ENCODE results near the gene ADAMTSL1.

ADAMTSL1 gene

DNA sequence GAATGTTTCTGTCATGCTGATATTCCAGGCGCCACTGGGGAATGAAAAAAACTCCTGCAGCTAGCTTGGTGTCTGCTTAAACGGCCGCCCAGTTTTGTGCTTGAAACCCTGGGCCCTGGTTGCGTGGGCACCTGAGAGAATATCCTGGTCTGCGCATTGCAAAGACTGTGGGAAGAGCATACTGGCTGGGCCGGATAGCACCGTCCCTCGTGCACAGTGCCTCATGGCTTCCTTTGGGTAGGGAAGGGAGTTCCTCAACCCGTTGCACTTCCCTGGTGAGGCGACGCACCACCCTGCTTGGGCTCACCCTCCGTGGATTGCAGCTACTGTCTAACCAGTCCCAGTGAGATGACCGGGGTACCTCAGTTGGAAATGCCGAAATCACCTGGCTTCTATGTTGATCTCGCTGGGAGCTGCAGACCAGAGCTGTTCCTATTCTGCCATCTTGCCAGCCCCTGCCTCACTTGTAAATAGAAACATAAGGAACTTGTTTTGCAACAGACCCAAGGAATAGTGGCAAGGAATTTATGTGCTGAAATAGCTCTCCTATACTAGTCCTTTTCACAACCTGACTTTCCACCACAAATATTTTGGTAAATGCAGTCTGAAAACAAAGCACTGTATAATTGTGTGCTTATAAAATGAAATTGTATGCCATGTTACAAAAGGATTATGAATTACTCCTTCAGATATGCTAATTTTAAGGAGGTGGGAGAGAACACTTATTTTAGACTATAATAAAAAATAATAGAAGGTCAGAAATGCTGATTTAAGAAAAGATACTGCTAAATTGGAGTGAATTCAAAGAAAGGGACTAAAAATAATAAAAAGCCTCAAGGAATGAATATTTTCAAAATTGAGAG, 90.3 kb downstream of the ADAMTSL1 start:
- no peak for DNase-seq (ENCODE audit: low read depth)

DNA sequence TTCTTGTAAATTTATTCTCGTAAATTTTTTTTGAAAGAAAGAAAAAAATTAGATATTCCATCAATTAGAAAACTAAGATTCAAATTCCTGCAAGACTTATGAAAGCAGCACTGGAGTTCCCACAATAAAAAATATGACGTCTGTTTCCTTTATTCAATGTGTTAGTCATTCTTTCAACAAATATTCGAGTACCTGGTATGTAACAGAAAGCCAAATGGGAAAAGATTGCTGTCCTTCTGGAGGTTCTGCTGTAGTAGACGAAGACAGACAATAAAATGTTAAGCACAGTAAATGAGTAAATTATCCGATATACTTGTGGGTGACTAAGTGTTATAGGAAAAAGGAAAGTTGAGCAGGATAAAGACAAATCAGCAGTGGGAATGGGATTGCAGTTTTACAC, 92.2 kb downstream of the ADAMTSL1 start:
- DNase-seq (ENCODE audit: low read depth), result peak; percentile 24

DNA sequence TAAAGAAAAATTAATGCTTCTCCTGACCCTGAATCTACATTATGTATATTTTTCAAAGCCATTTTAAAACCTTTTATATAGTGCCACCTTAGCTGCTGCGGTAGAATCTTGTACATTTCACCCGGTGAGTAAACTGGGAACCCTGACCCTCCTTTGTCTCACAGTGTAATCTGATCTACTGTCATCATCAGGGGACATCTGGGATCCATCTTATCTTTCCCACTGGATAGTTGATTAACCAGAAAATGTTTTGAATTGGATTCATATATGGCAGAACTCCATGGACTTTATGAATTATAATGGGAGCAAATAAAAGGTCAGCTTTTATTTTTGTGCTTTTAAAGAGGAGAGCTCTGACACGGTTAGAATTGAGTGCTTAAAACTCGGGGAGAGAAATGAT, 95.0 kb downstream of the ADAMTSL1 start:
- DNase-seq (ENCODE audit: low read depth), result no peak

DNA sequence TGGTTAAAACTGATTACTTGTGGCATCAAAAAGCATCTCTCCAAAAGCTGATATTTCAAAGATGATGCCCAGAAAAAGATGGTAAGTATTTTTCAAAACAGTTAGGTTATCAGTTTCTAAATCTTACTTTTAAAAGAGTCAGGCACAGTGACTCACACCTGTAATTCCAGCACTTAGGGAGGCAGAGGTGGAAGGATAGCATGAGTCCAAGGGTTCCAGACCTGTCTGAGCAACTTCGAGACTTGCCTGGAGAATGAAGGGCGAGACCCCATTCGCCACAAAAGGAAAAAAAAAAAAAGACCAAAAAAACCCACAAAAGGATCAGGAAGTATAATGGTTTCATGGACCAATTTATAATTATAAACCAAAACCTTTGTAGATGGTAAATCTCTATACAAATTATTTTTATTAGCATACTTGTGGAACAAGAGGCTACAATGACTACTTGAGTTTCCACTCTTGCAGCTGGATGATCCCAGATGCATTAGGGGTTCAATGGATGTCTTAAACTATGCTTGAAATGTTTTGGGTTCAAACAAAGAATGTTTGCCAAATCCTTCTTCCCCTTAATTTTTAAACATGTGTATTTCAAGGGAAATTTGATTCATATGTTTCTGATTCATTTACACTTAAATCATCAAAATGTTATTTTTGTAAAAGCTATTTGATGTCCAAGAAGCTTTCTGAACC, 96.1 kb downstream of the ADAMTSL1 start:
- DNase-seq (ENCODE audit: low read depth), result no peak

DNA sequence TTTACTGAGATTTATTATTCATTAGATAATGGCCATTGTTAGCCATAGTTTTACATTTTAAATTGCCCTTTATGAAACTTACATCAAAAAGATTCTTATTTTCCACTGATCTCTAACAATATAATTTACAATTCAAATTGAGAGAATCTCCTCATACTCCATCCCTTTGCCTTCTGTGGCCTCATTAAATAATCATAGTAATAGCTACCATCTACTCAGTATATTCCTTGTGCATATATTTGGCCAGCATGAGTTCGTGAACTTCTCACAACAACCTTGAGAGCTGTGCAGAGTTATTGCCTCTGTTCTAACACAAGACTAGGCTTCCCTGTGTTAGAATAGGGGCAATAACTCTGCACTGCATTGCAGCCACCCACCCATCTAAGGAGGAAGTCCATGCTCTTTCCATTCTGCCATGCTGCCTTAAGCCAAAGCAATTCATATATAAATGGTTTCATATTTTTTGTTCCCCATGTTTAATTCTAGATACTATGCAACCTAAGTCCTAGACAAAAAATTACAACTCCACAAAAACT, 99.1 kb downstream of the ADAMTSL1 start:
- no peak for DNase-seq (ENCODE audit: low read depth)

DNA sequence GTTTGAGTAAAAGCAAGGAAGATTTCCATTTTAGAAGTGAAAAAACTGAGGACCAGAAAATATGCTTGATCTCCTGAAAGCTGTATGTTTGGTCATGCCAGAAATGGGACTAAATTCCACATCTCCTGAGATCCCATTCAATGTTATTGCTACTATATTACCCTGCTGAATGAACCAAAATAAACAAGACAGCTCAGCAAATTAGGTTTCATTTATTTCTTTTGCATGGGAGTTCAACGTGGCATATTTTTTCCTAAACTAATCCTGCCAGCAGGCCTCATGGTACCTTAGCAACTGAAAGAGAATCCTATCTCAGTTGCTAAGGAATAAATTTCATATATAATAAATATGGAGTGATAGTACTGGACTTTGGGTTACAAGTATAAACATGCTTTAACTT, 101.7 kb downstream of the ADAMTSL1 start:
- DNase-seq (ENCODE audit: low read depth), result no peak

DNA sequence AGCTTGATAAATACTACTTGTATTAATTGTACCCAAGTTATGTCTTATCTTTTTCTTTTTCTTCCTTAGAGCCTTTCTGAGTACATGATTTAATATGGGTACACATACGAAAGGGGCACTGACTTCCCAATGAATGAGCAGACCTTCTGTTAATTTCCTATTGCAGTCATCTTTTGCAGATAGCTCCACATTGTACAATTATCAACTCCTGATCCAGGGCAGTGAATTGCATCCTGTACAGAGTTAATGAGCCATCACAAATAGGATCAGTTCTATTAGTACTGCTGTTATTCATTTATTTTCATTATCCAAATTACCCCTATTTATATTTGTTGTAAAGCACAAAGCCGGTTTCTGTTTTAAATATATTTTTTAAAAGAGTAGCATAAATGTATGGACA, 105.6 kb downstream of the ADAMTSL1 start:
- DNase-seq (ENCODE audit: low read depth), result no peak

DNA sequence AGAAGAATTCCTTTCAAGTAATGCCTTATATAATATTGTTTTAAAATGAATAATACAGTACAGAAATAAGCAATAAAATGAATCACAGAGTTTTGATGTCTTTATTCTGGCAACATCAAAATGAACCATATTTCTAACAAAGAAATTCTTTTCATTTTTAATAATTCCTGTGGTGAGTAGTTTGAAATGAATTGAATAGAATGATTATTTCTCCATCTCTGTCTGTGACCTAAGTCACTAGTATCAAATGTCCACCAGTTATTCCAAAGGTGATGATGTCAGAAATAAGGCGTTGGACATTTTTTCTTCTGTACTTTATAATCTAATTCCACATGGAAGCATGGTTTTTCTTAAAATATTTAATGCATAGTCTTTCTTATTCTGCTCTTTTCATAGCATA, 106.2 kb downstream of the ADAMTSL1 start:
- no peak for DNase-seq (ENCODE audit: low read depth)

DNA sequence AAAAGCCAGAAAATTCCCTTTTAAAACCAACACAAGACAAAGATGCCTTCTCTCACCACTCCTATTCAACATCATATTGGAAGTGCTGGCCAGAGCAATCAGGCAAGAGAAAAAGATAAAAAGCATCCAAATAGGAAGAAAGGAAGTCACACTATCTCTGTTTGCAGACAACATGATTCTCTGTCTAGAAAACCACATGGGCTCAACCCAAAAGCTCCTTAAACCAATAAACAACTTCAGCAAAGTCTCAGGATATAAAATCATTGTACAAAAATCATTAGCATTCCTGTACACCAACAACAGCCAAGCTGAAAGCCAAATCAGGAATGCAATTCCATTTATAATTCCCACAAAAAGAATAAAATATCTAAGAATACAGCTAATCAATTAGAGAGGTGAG, 112.0 kb downstream of the ADAMTSL1 start:
- no peak for DNase-seq (ENCODE audit: low read depth)

DNA sequence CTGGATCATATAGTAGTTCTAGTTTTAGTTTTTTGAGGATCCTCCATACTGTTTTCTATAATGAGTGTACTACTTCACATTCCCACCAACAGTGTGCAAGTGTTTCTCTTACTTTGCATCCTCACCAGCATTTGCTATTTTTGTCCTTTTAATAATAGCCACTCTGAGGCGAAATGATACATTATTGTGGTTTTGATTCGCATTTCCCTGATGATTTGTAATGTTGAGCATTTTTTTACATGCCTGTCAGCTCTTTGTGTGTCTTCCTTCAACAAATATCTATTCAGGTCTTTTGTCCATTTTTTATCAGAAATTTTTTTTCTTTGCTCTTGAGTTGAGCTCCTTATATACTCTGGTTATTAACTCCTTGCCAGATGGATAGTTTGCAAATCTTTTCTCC, 114.0 kb downstream of the ADAMTSL1 start:
- DNase-seq (ENCODE audit: low read depth), result no peak

DNA sequence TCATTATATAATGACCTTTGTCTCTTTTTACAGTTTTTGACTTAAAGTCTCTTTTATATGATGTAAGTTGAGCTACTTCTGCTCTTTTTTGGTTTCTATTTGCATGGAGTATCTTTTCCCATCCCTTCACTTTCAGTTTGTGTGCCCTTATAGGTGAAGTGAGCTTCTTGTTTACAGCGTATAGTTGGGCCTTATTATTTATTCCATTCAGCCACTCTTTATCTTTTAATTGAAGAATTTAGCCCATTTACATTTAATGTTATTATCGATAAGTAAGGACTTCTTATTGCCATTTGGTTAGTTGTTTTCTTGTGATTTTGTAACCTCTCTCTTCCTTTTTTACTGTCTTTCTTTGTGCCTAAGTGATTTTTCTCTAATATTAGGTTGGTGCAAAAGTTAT, 117.3 kb downstream of the ADAMTSL1 start:
- DNase-seq (ENCODE audit: low read depth), result no peak

DNA sequence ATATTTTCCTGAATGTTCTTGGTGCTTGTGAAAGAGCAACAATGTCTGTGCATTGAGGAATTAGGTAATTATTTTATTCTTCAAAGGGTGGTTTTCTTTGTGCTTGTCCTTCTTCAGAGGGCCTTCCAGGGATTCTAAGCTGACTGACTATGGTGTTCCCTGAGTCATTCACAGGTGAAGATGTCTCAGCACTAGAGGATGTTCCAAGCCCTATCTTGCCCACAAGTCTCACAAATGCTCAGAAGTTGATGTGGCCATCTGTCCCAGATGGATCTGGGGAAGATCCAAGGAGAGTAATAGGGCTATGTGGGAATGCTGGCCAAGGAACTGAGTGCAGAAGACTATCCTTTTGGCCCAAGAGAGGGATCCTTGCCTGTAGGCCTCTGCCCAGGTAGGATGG, 120.9 kb downstream of the ADAMTSL1 start:
- no peak for DNase-seq (ENCODE audit: low read depth)

DNA sequence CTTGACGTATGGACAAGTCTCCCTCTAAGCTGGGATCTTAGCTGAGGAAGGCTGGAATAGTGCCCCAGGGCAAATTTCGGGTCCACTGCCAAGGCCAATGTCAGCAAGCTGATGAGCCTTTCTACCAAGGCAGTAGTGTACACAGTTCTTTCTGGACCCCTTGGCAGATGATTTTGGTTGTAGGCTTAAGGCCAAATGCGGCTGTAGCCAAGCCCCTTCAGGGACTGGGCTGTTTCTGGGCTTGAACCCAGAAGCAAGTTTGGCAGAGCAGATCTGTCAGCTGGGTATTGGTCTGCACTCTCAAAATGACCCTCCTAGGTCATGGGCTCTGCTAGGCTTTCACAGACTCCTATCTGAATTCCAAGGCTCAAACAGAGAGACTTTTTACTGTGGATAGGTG, 121.6 kb downstream of the ADAMTSL1 start:
- DNase-seq (ENCODE audit: low read depth), result no peak

DNA sequence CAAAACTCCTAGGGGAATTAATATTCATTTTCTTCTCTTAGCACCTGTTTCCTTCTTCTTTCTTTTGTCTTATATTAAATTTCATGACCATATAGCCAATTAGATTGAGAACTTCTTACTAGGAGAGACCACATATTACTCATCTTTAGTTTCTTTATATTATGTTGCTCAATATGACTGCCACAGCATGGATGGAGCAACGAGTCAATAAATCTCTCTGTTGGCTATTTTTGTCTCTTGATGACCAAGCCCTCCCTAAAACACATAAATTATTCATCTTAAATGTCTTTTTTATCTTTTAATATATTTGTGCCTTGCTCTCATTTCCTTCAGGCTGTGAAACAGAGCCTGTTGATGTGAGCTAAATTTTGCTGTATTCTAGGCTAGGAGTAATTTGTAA, 123.0 kb downstream of the ADAMTSL1 start:
- DNase-seq (ENCODE audit: low read depth), result peak; percentile 45

DNA sequence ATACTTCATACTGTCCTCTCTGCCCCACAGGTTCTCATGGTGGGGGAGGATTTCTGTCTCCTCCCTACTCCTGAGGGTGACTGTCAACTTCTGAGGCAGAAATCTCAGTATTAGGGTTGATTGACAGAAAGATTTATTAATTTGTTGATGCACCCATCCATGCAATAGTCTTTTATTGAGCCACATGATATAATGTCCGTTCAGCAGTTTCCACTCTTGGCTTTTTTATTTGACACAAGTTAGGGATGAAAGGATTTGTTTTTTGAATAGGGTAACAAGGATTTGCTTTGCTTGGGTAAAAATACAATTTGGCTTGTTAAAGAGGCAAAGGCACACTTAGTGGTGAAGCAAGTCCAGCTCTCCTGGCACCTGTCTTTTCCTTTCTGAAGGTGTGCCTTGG, 125.0 kb downstream of the ADAMTSL1 start:
- DNase-seq (ENCODE audit: low read depth), result no peak

DNA sequence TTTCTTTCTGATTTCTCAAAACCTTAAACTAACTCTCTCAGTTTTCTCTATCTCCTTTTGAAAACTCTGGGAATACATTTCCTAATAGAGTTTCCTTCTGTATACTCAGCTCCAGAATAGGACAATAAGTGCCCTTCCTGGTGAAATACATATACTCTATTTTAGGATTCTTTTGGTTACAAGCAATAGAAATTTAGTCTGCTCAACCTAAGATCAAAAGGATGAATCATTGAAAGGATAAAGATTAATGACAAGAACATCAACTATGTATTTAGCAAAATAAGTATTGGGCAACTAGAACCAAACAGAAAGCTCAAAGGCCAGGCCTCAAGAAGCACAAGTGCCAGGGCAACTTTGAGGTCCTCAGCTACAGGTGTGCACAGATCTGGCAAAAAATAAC, 127.1 kb downstream of the ADAMTSL1 start:
- DNase-seq (ENCODE audit: low read depth), result no peak

DNA sequence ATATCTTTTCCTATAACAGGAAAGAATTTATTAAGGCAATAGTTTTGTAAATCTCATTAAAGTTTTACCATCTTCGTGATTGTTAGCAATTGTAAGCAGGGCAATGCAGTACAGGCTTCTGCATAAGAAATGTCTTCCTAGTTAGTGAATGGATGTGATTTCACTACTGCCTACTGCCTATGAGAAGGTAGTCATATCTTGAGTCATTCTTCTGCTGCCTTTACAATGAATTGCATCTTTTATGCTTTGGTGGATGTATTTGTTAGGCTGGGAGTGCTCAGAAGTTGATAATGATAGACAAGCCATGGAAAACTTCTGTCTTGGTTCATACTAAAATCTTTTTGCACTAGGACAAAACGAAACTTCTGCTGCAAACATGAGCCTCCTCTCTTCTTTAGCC, 128.0 kb downstream of the ADAMTSL1 start:
- DNase-seq (ENCODE audit: low read depth), result no peak

DNA sequence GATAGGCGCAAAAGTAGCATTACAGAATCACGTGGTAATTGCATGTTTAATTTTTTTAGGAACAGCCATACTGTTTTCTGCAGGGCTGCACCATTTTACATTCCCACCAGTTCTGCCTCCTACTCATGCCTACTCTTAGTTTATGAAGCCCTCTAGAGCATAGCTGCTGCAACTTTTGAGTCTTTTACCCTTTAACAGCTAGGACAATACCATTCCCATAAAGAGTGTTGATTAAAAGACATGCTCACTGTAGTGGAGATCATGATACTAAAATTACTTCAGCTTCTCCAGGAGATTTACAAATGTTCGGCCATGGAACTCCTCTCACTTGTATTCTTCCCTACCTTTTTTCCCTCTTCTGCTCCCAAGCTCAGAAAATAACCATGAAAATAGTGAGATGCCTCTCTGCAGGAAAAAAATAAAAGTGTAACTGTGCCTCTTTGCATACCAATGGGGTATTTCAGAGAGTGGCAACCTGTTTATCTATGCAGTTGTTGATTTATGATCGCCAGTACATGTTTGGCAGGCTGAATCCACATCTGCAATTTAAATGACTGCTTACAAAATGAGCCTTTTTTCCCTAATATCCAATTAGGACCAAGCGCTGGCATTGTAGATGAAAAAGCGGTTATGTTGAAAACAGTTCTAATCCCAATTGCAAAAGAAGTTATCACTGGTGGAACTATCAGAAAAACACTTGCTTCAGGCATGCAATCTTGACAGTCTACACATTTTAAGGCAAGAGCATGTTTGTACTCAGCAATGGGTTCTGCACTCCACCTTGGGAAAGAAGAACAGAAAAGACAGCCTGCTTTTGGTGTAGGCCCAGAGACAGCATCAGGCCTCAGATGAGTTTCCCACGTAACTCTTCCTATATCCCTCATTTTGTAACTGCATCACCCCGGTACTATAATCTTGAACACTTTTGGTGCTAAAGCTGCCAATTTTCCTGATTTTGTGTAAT, 131.1 kb downstream of the ADAMTSL1 start:
- no peak for DNase-seq (ENCODE audit: low read depth)

DNA sequence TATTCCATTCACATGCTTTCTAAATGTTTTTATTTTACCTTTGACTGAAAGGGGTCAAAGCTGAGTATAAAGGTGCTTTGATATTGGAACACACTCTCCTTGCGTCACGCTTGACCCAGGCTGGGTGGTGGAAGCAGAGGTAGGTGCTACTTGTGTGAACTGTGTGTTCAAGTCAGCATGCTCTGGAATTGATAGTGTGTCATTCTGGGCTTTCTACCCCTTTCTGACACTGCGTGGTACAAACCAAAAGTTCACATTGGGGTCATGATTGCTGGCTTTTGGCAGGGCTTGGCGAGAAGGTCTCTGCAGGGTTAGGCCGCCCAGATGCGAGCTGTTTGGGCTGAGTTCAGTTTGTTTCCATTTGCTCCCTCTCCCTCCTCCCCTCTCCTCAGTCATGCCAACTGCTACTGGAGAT, 131.8 kb downstream of the ADAMTSL1 start:
- no peak for DNase-seq (ENCODE audit: low read depth)

DNA sequence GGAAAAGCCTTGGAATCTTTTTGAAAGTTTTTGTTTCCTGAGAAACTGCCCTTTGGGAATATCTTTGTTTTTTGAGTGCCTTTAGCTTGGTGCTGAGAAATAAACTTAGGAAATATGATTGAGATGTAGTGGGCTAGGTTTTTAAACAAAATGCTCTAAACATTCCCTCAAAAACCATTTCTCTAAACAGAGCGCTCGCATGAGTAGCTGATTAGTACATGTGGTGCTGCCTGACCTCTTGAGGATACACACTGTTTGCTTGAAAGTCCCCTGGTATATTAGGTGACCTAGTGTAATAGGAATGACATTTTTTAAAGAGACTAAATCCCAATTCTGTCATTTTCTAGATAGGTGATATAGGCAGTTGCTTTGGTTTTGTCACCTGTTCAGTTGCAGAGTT, 132.3 kb downstream of the ADAMTSL1 start:
- DNase-seq (ENCODE audit: low read depth), result no peak

DNA sequence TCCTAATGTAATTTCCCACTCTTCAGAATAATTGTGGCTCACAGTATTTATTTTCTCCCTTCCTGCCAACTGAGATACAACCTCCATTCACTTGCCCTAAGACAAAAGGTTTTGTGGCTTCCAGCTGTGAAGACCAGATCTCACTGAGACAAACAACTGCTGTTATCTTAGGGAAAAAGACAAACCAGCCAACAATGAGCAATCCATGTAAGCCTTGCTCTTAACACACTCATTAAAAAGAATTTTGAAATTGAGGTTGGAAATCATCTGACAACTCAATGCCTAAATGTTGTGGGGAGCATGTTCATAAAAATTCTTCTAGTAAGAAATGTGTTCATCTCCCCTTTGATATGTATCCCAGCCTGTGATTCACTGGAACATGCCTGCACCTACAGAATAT, 132.9 kb downstream of the ADAMTSL1 start:
- no peak for DNase-seq (ENCODE audit: low read depth)

DNA sequence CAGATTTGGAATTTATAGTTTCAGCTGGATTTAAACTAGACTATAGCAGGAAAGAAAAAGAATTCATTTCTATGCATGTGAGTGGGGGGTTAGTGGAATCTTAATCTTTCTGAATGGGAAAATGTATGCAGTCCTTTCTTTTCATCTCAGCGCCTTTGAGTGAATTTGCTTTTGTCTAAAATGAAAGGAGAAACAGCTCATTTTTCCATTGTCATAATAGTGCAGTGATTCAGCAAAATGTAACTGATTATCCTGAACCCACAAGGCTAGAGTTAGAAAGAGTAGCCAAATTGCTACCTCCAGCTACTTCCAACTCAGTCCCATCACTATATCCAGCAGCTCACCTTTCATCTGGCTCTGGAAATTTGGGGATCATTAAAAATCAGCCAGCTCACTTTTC, 134.4 kb downstream of the ADAMTSL1 start:
- no peak for DNase-seq (ENCODE audit: low read depth)

Data from HS-5 (cell line).